NCI-H1105 (cell line): Measurements from ENCODE around the gene RHOXF2B.
"Not testable (repeated sequence)": the region's sequence is repeated elsewhere in the genome, so short reads cannot be mapped to it uniquely, and the experiment has no call there.

Experiments used
- DNase-seq: peaks from one replicate; lab custom pipeline; 2025; lab: John Stamatoyannopoulos, UW

Gene RHOXF2B

DNA sequence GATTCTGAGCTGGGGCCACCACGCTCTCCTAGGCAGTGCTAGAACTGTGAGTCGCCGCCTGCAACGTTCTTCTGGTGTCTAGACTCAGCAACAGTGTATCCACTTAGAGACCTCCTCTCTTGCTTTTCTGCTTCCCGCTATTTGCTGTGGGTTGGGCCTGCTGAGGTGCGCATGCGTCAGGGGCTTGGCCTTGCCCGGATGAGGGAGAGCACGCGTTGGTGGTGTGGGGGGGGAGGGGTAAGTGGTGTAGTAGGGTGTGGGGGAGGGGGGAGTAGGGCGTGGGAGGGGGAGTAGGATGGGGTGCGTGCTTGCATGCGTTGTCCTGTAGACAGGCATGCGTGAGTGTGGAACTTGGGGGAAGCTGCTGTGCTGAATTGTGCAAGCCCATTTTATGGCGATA, at the start of gene RHOXF2B:
RHOXF2B (minus strand) TSS at position 101 of the 400 bp plus-strand sequence. CDS start 138 bp downstream, outside the sequence.
- DNase-seq, result not testable (repeated sequence)

DNA sequence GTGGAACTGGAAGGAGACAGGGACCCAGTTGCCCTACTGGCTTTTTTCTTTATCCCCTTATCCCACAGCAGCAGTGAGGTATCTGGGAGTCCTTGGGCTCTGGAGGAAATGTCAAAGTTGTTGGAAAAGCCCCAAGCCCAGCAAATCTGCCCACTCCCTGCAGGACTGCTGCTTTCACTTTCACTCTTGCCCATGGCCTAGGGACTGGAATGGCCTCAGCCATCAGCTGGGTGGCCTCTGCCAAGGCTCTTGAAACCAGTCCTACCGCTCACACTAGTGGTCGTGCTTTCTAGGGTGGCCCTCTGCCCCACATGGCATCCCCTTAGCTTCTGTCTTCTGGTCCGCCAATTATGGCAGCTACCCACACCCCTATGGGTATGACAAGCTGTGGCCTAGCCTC, 48.0 kb upstream of the RHOXF2B start:
- no peak for DNase-seq

DNA sequence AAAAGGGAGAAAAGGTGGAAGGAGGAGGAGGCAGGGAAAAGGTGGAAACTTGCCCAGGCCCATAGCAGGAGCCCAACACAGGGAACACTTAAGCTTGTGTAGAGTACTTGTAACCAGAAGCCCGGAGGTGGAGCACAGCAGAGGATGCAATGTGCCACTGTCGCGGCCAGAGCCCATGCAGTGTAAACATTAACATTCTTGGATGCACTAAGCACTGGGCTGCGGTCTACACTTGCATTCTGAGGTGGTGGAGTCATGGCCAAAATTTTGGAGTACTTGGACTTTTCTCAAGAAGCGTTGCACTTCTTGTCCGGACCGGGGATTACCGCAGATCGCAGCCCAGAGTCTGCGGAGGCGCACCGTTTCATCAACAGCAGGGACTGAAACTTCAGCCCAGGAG, 42.7 kb upstream of the RHOXF2B start:
- DNase-seq, result no peak

DNA sequence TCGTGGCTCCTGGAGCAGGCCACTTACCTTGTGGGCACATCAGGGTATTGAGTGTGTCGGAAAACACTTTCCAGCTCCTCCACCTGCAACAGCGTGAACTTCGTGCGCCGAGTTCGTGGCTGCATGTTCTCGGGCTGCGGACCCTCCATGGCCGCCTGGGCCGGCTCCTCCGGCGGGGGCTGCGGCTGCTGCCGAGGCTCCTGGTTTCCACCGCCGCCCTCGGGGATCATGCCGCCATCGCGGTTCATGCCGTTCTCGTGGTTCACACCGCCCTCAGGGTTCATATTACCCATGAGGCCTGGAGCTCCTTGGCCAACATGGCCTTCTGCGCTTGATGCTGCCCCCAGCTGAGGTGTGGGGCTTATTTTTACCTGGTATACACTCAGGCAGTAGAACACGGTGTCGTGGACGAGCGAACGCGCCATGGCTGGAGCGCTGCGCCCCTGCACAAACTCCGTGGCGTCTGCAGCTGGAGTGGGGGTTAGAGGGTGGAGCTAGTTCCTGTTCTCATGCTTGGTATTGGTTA, 38.0 kb upstream of the RHOXF2B start, which contains the start of gene RHOXF1:
RHOXF1 (minus strand) TSS at position 476 of the 526 bp plus-strand sequence; CDS start at position 425, 51 bp downstream.
- DNase-seq, result no peak

DNA sequence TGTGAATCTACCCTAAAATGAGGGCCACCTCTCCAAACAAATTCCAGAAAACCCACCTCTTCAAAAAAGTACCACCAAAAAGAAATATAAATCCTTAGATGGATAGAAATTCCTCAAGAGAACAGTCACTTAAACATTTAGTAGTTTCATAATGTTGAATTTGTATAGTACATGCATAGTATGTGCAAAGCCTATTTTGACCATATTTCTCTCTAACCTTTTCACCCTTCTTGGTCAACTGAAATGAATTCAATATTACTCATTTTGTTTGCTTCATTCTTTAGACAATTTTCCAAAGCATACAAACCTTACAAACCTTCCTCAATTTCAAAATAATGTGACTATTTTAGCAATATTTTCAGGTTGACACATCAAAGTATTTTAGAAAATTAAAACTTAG, 34.1 kb upstream of the RHOXF2B start:
- DNase-seq, result no peak

DNA sequence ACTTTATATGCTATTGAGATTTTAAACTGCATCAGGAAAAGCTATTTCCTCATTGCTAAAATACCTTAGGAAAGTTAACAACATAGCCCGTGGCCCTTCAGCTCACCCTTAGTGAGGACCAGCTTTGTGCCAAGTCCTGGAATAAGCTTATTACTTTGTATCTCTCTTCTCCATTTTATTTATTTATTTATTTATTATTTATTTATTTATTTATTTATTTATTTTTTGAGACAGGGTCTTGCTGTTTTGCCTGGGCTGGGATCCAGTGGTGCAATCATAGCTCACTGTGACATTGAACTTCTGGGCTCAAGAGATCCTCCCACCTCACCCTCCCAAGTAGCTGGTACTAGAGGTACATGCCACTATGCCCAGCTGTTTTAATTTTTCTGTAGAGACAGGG, 31.9 kb upstream of the RHOXF2B start:
- DNase-seq, result no peak

DNA sequence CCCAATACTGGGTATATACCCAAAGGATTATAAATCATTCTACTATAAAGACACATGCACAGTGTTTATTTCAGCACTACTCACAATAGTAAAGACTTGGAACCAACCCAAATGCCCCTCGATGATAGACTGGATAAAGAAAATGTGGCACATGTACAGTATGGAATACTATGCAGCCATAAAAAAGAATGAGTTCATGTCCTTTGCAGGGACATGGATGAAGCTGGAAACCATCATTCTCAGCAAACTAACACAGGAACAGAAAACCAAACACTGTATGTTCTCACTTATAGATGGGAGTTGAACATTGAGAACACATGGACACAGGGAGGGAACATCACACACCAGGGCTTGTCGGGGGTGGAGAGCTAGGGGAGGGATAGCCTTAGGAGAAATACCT, 27.2 kb upstream of the RHOXF2B start:
- DNase-seq, result not testable (repeated sequence)

DNA sequence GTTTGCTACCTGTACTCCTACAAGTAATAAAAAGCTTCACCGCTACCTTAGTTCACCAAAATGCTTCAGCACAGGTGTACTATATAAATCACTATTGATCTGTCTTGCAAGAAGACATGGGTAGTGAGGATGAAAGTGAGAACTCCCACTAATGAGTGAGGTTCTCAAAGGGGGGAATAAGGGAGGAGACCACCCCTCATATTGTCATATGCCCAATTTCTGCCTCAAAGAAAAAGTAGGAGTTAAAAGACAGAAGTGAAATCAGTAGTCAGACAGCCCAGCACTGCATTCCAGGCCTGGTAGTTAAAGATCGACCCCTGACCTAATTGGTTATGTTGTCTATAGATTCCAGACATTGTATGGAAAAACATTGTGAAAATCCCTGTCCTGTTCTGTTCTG, 23.6 kb upstream of the RHOXF2B start:
- not testable (repeated sequence) for DNase-seq

DNA sequence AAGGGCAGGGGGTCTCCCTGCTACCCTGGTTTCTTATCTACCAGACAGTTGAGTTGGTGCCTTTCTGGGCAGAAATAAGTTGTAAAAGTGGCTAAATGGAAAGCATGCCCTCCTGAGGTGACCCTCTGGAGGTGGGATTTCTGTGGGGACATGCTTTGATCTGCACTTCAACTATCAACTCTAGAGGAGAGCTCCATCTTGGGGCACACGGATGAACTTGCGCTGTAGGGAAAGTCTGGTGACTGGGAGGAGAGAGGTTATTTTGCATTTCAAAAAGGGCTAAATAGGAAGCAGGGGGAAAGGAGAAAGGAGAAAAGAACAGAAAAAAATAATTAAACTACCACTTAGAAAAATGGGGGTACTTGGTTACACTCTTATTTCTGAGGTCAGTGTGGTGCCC, 12.7 kb upstream of the RHOXF2B start:
- no peak for DNase-seq

DNA sequence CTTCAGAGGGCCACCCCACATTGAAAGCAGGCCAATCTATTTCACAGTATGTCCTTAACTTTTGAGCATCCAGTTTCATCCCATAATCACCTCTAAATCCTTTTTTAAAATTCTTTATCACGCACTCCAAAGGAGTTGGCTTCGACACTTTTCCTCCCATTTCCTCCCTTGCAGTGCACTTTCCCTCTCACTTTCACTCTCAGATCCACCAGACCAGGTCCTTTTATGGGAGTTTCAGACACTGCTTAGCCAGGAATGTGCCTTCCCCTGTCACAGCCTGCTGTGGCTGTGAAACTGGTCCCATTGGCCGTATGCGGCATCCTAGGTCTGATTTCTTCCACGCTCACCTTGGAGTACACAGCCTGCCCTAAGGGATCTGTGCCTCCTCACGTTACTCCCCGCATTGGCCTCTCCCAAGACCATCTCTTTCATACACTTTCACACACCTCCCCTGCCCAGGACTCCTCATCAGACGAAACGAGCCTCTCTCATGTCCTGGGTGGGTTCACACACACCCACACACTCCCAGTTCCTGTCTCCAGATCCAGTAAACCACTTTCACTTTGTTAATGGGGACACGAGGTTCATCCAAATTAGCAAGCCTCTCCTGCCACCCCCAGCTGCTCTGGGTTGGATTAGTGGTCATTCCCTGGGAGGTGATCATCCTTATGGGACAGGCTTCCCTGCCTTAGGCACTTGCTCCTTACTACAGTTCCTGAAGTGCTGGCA, 10.0 kb upstream of the RHOXF2B start:
- DNase-seq, result no peak

DNA sequence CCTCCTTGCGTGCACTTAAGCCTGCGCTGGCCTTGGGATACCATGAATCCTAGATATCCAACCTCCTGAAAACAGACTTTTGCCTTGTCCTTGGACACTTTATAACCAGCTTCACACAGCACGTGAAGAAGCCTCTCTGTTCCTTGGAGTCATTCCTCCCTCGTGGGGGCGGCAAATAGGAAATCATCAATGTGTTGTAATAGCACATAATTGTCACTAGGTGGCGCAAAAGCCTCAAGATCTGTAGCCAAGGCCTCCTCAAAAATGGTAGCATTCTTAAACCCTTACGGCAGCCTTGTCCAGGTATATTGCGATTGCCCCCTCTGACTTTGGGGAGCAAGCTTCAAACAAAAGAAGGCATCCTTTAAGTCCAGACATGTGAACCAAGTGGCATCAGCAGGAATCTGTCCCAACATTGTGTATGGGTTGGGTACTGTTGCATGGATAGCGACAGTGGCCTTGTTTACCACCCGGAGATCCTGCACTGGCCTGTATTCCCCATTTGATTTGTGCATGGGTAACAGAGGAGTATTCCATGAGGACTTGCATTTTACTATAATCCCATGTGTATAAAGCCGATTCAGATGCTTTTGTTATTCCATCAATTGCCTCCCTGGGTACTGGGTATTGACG, 8.2 kb upstream of the RHOXF2B start:
- DNase-seq, result not testable (repeated sequence)

DNA sequence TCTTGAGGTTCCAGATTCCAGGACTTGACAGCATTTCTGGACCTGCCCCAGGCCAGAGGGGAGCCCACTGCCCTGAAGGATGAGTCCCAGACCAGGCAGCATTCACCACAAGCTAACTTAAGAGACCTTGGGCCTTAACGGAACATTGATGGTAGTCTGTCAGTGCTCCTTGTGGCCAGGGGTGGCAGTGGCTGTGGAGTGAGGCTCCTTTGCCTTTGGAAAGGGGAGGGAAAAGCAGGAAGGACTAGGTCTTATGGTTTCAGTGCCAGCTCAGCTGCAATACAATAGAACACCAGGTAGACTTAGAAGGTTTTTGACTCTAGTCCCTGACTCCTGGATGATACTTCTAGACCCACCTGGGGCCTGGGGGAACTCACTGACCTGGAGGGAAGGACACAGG, 11.3 kb downstream of the RHOXF2B start:
- DNase-seq, result not testable (repeated sequence)

DNA sequence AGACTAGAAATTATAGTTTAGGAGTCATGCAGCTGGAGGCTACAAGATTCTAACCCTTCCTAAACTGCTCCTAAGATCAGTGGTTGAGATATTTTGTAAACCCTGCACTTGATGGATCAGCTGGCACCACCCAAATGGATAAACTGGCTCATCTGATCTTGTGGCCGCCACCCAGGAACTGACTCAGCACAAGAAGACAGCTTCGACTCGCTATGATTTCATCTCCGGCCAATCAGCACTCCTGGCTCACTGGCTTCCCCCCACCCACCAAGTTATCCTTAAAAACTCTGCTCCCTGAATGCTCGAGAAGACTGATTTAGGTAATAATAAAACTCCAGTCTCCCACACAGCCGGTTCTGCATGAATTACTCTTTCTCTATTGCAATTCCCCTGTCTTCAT, 34.8 kb downstream of the RHOXF2B start:
- not testable (repeated sequence) for DNase-seq

DNA sequence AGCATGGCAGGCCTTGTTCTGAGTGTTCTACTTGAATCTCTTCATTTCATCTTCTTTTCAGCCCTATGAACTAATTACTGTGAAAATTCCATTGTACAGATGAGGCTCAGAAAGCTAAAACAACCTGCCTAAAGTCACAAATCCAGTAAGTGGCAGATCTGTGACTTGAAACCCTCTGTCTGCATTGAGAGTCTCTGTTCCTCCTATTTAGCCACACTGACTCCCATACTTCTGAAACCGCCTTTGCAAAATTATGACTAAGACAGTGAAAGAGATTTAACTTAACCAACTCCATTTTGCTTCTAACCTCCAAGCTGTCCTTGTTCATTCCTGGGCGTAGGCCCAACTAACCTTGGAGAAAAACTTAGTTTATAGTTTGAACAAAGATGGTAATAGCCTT, 35.2 kb downstream of the RHOXF2B start:
- DNase-seq, result not testable (repeated sequence)

DNA sequence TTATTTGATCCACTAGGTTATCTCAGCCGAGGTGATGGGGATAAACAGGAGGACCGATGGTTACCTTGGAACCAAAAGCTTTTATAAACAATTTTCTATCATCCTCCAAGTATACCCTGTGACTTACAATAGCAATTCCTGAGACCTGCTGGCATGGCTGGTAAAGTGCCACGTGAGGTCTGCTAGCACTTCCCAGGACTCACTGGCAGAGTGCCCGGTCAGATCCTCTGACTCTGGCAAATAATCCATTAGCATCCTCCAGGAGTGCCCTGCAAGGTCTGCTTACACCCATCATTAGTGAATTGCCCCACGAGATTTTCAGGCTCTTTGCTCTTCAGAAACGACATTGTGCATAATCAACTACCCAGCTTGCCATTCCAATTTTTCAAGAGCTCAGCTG, 37.3 kb downstream of the RHOXF2B start:
- DNase-seq, result not testable (repeated sequence)

DNA sequence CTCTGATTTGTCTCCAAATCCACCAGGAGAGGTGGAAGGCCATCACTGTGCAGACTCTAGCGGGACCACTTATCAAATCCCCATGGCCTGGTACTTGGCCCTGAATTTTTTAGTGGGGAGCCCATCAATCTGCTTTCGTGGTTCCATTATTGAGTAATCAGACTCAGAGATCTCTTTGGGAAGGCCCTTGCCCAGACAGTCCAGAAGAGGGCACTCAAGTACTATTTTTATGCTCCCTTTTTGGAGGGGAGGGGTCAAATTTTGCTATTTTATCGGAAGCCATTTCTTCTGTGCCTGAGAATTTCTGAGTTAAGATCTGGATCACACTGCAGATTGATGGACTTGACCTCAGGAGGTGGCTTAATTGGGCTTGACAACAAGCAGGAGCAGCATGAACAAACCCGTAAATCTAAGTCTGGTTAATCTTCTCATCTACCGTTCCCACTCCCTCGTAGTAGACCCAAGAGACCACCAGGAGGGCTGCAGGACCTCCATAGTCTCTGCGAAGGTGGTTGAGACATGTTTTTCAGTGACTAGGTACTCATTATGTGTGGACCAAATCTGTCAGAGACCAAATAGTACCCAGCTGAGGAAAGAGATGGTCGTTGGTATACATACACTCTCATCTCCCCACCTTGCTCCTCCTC, 38.3 kb downstream of the RHOXF2B start:
- DNase-seq, result not testable (repeated sequence)

DNA sequence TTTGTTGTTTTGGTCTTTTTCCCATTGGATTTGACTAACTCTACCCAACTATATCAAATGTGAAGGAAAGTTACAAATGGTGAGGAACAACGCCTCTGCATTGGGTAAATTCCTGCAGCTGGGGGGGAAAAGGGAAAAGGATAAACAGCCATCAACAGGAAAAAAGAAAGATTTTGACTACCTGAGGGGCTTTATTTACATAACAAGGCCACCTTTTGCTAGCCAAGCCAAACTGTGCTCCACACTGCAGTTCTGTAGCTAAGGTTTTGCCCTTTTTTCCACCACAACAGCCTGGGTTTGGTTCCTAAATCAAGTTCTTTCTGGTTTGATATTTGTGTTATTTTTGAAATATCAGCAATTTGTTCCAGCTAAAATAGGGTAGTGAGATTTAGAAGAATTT, 40.8 kb downstream of the RHOXF2B start:
- no peak for DNase-seq

DNA sequence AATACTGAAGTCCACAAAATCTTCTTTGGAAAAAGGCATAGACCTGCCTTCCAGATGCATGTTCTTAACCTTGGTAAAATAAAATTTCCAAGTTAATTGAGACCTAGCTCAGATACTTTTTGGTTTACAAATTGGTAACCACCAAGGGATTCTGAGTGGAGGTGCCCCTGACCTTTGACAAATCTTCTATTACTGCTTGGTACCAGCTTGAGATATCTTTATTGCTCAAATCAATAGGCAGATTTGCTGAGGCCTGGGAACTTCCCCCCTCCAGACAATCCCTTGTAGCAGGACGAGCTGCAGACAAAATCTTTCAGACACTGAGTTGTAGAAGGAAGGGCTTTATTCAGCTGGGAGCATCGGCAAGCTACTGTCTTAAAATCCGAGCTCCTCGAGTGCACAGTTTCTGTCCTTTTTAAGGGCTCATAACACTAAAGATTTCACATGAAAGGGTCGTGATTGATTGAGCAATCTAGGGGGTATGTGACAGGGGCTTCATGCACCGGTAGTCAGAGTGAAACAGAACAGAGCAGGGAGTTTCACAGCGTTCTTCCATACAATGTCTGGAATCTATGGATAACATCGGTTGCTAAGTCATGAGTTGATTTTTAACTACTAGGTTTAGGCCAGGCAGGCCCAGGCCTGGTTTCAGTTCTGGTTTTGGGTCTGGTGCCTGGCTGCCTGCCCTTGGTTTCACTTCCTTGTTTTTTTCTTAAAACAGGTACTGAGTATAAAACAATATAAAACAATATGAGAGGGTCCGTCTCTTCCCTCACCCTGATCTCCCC, 41.8 kb downstream of the RHOXF2B start:
- not testable (repeated sequence) for DNase-seq

DNA sequence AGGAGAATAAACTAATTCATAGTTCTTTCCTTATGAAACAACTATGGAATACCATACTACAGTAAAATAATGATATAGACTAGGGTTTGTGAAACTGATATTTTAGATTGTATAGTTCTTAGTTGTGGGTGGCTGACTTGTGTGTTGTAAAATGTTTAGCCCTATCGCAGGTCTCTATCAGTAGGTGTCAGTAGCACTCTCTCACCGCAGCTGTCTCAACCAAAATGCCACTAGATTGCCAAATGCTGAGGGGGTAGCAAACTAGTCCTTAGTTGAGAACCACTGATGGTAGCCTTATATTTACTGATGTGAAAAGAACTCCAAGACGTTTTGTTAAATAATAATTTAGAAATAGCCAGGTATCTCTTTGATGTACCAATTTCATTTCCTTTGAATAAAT, 48.1 kb downstream of the RHOXF2B start:
- no peak for DNase-seq

DNA sequence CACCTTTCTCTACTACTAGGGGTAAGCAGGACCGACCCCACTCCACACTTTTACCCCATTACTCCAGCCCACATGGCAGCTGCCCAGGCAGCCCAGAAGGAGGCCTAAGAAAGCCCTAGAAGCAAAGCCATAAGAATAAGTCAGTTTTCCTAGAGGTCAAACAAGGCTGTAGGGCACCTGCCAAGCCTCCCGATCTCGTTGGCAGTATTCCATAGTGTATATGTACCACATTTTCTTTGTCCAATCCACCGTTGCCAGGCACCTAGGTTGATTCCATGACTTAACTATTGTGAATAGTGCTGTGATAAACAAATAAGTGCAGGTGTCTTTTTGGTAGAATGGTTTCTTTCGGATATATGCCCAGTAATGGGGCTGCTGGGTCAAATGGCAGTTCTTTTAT, 54.2 kb downstream of the RHOXF2B start:
- peak; percentile 26 for DNase-seq

DNA sequence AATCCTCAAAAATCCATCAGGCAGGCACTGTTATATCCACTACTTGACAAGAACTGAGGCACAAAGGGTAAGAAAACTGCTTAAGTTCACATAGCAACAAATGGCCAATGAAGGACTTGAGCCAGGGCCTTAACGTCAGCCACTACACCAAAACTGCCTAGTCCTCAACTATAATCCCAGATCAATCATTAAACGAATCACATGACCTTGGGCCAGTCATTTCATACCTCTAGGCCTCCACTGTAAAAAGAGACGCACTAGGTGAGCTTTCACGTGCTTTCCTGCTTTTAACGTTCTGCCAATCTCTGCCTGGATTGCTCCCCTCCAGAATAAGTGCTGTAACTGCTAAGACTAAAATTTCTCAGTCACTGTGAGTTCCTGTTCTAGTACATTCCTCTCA, 54.7 kb downstream of the RHOXF2B start:
- no peak for DNase-seq
